IPS-18c (cell line): ENCODE data around the gene SCFD2.
"Not testable (repeated sequence)": the region's sequence is repeated elsewhere in the genome, so short reads cannot be mapped to it uniquely, and the experiment has no call there.

Experiments
- H3K4me3 ChIP-seq: 2 replicates; pipeline ENCODE4 v1.7.0; 2013; ENCODE audit warnings: low read depth, mild to moderate bottlenecking, low read length, moderate library complexity; ENCODE audit not compliant: insufficient read depth
- H3K9me3 ChIP-seq: one replicate; pipeline ENCODE4 v1.6.1; 2013; ENCODE audit warnings: mild to moderate bottlenecking, low read length, moderate library complexity; ENCODE audit not compliant: control insufficient read depth, insufficient read depth

The SCFD2 gene

DNA sequence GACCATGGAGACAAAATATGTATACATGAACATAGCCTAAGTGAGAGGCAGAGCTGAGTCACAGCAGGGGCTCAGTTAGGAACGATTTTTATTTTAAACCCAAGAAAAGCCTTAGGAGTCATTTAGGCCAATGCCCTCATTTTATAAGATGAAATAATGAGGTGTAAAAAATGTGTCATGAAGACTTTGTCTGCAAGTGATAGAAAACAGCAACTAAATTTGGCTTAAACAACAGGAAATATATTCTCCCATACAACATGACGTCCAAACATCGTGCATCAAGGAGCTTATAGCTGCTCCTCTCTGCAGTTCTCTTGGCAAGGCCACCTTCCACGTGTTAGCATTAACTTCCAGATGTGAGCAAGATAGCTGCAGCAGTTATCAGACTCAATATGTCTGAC is 16.8 kb downstream of the SCFD2 start:
- Histone ChIP-seq H3K4me3 (no peak overlapping the region), H3K9me3 (no peaks in the 10 kb centered on the region)

DNA sequence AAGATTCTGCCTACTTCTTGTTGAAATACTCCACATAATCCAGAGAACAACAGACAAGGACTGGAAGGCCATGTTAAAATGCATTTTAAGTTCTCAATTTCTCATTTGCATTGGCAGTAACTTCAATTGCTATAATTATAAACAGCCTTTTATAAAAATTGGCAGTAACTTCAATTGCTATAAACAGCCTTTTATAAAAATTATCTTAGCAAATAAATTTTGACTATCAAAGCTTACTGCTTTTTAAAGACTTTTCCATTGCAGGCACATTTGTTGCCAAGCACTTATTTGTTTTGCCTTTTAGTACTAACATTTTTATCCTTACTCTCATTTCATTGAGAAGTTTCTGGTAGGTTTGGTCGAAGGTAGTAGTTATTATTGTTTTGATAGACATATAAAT is 17.8 kb downstream of the SCFD2 start:
- H3K4me3 ChIP-seq: no peak overlapping the region
- H3K9me3 ChIP-seq: no peaks in the 10 kb centered on the region

DNA sequence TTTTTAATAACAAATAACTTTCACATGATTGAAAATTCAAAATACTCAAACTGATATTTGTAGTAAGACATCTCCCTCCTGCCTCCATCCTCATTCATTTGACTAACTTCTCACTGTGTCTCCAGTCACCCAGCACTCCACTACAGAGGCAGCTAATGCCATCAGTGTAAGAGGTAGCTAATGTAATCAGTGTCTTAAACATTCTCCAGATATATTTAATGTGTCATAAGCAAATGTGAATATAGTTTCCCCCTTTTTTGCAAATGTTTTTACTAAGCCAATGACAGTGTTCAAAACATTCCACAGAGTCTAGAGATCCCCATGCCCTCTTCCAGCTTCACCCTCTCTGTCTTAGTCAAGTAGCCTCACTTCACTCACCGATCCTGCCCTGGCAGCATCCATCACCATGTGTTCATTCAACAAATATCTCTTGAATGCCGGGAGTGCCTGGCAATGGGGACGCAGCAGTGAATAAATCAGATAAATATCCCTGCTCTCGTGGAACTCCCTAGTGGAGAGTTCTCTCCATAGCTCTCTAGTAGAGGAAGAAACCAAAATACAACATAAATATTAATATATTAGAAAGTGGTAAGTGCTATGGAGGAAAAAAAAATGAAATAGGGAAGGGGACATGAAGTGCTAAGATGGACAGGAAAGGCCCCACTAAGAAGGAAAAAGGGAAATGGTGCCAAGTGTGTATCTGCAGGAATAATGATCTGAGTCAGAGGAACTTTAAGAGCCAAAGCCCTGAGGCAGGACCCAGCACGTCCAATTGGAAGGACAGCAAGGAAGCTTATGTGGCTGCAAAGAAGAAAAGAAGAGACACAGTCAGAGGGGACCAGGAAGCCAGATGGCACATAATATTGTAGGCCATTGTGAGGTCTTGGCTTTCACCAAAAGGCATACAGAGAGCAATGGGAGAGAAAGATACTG is 18.7 kb downstream of the SCFD2 start:
- Histone ChIP-seq H3K9me3 (no peaks in the 10 kb centered on the region), H3K4me3 (no peak overlapping the region)

DNA sequence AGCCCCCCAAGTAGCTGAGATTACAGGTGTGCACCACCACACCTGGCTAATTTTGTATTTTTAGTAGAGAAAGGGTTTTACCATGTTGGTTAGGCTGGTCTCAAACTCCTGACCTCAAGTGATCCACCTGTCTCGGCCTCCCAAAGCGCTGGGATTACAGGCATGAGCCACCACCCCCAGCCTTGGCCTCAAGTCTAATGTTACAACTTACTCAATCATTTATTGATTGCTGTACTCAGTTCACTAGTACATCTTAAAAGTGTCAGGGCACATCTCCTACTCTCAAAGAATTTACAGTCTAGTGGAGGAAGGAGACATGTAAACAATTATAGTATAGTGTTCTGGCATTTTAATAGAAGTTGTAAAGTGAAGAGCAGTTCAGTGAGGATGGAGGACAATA is 19.5 kb downstream of the SCFD2 start:
- H3K4me3 ChIP-seq: not testable (repeated sequence)

DNA sequence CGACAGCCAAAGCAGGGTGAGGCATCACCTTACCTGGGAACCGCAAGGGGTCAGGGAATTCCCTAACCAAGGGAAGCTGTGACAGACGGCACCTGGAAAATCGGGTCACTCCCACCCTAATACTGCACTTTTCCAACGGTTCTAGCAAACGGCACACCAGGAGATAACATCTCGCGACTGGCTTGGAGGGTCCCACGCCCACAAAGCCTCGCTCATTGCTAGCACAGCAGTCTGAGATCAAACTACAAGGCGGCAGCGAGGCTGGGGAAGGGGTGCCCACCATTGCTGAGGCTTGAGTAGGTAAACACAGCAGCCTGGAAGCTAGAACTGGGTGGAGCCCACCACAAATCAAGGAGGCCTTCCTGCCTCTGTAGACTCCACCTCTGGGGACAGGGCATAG is 25.7 kb downstream of the SCFD2 start:
- not testable (repeated sequence) for H3K4me3 ChIP-seq, H3K9me3 ChIP-seq

More for the DNA sequence above, 19.5 kb downstream of the SCFD2 start:
- H3K9me3 ChIP-seq: not testable (repeated sequence)

DNA sequence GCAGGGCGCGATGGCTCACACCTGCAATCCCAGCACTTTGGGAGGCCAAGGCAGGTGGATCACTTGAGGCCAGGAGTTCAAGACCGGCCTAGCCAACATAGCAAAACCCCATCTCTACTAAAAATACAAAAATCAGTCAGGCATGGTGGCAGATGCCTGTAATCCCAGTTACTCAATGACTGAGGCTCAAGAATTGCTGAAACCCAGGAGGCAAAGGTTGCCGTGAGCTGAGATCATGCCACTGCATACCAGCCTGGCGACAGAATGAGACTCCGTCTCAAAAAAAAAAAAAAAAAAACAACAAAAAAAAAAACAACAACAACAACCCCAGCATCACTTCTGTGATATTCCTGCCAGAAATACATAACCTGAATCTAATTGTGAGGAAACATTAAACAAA is 30.9 kb downstream of the SCFD2 start:
- H3K4me3 ChIP-seq, H3K9me3 ChIP-seq: not testable (repeated sequence)

DNA sequence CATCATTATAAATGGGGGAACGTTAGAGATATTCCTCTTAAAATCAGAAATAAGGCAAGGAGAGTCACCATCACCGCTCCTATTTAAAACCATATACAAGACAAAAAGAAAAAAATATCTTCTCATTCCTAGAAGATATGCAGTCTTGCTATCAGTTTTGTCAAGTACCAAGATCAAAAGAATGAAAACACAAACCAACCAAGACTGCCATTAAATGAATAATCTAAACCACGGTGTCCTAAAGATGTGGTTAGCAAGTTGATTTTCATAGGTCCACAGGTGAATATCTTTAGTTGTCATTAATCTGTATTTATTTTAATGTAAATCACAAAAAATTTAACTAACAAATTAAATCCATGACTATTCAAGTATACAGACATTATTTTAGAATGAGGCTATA is 39.3 kb downstream of the SCFD2 start:
- Histone ChIP-seq H3K9me3 (no peaks in the 10 kb centered on the region), H3K4me3 (no peak overlapping the region)

DNA sequence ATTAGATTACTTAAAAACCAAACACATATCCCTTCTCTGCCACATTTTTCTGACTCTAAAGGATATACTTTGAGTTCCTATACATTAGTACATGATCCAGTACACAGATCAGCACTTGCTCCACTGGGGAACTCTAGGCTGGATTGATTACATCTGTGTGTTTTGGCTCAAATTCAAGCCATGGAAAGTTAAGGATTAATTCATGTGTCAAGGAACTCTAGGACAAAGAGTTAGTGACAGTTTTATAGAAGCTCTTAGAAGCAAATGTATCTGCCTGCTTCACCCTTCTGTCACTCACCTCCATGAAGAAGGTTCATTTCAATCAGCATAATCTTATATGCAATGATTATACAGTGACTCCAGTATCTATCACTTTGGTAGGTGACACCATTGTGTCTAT is 43.2 kb downstream of the SCFD2 start:
- no peak overlapping the region for H3K4me3 ChIP-seq
- H3K9me3 ChIP-seq: no peaks in the 10 kb centered on the region

DNA sequence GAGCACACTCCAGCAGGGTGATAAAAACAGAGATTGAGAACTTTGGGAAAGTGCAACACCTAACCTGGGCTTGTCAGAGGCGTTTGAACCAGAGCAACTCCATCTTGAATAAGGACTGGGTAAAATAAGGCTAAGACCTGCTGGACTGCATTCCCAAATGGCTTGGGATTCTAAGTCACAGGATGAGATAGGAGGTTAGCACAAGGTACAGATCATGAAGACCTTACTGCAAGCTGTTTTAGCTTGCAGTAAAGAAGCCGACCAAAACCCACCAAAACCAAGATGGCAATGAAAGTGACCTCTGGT is 43.9 kb downstream of the SCFD2 start:
- no peak overlapping the region for H3K4me3 ChIP-seq
- H3K9me3 ChIP-seq: no peaks in the 10 kb centered on the region

DNA sequence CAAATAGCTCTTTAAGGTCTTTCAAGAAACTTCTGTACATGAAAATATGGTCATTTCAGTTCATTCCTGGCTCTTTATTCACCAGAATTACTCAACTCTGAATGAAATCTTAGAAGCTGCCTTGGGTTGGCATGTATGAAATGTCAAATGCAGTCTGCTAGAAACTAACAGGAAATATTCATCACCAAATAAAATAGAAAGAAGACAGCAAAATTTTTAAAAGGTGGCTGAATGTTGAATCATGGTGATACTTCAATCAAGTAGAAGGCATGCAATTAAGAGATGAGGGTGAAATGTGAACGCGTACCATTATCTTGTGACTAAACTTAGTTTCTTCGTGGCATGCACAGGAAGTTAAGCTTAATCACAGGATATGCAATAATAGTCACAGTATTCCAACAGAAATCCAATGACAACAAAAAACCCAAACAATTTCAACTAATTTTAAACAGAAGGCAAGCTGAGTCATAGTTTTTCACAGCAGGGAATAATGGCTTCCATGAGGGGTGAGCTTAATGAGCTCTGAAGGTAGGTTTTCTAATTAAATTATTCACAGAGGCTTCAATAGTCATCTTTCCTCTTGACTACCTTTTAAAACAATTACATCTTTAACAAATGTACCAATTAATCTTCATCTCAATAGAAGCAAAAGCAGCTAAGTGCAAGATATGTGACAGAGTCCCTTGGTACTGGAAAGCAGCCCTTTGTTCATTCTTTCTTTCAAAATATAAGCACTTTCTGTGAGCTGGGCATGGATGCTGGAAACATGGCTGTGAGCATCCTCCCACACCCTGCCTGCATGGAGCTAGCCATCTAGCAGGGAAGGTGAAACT is 44.5 kb downstream of the SCFD2 start:
- no peak overlapping the region for H3K4me3 ChIP-seq
- no peaks in the 10 kb centered on the region for H3K9me3 ChIP-seq

DNA sequence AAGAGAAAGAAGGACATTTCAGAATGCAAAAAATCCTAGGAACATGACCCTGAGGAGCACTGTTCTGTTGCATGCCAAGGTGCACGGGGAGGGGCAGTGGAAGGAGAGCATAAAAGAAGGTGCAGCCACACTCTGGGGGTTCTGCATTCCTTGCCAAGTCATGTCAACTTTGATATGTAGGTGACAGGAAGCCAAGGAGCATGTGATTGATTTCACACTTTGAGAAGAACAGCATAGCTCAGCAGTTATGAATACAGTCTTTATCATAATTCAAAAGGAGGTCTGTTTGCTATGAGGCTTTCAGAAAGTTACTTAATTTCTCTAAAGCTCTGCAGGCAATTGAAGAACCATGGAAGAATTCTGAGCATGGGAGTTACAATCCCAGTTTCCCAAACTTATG is 50.6 kb downstream of the SCFD2 start:
- H3K4me3 ChIP-seq: no peak overlapping the region
- no peaks in the 10 kb centered on the region for H3K9me3 ChIP-seq

DNA sequence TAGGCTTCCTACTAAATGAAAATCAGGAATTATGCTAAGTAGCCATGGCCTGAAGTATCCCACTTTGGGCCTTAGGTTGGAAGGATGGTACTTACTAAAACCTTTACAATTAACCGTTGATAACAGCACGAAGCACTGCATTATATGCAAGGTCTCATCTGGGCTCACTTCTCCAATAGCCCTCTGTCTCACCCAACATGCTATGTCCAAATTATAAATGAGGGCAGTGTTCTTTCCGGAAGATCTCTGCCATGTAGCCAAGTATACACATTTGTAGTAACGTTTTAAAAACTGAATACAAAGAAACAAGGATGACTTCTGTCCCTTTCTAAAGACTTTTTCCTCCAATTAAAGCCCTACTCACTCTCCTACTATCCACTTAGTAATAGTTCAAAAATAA is 51.6 kb downstream of the SCFD2 start:
- no peaks in the 10 kb centered on the region for H3K9me3 ChIP-seq
- no peak overlapping the region for H3K4me3 ChIP-seq

DNA sequence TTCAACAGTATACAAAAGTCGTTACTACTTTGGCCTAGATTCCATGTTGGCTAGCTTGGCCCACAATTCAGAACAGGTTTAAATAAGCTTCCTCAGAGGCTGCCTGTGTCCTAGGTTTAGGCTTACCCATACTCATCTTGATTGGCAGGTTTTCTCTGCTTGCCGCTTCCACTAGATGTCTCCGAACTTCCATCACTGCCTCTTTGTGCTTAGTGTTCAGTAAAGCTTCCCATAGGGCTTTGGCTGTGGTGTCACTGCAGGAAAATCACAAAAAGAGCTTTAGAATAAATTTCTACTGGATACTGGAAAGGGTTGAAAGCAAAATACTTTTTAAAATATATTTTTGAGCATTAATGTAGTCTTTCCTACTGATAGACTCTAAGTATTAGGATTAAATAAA is 52.4 kb downstream of the SCFD2 start:
- Histone ChIP-seq H3K4me3 (no peak overlapping the region), H3K9me3 (no peaks in the 10 kb centered on the region)

DNA sequence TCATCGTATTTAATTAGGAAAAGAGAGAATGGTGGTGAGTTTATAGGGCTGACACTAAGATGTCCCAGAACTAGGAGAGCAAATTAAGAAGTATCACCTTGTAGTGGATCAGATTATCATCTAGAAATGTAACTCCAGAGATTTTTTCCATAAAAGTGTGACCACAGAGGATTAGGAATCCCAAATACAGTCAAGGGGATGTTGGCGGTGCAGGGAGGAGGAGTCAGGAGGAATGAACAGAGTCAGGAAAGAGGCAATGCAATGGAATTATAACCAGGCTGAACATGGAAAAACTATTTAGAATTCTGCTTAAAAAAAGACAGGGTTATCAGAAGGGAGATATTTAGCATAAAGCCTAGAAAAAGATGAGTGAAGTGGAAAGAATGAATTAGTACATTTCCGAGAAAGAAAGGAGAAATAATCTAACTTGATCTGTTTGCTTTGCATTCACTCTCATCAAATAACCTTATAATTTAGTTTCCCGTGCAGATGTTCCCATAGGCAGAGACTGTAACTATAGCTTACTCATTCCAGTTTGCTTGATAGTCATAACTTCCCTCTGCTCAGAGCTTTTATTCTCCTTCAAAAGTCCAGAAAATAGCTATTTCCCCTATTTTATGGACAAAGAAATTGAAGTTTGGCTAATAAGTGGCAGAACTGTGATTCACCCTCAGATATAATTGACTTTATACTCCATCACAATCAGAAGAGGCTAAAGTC is 56.4 kb downstream of the SCFD2 start:
- no peaks in the 10 kb centered on the region for H3K9me3 ChIP-seq
- no peak overlapping the region for H3K4me3 ChIP-seq

DNA sequence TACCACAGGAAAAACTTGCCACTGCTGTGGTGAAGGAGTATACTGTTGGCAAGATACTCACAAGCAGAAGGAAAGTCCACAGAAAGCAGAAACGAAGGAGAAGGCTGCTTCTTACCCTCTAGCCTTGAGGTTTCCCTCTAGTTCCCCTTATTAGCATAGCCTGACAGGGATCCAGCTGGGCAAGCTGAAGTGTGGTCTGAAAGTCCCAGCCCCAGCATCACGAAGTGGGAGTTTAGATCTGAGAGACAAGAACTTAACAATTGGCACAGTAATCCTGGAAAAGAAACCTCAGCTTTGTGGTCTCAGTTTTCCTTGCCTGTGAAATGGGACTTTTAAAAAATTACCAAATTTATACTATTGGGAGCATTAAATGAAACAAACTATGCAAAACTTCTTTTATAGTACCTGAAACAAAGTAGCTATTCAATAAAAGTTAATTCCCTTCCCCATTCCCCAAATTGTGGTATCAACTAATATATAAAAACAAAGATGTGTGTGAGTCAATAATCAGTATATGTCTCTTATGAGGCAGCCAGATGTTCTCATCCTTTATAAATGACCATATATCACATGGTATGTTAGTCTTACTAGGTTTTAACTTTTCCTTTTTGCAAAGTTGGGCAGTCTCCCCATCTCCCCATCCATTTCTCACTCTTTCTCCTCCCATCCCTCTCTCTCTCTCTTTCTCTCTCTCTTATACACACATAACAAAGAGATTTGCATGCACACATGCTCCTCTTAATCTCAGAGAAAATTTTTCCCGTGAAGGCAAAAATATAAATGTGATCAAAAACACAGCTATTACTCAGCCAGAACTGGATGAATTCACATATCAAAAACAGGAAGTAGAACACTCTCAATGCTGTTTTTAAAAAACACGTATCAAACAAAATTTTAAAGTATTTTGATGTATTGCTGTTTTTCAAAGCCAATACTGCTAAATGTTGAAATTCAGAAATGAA is 57.8 kb downstream of the SCFD2 start:
- Histone ChIP-seq H3K9me3 (no peaks in the 10 kb centered on the region), H3K4me3 (no peak overlapping the region)

DNA sequence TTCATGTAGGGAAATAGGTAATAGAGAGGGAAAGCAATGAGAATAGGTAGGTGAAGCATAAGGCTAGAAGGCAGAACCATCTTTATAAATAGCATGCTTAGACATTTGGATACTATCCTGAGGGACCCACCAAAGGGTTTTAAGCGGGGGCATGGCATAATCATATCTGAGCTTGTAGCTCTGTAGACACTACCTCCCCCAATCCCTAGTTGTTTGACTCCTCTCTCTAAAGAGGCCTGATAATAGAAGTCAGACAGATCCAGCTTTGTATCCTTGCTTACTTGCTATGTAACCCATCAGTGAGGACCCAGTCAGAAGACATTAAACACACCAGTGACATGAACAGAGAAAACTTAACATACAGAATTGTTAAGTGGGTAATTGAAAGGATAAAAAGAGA is 58.7 kb downstream of the SCFD2 start:
- no peaks in the 10 kb centered on the region for H3K9me3 ChIP-seq
- no peak overlapping the region for H3K4me3 ChIP-seq

DNA sequence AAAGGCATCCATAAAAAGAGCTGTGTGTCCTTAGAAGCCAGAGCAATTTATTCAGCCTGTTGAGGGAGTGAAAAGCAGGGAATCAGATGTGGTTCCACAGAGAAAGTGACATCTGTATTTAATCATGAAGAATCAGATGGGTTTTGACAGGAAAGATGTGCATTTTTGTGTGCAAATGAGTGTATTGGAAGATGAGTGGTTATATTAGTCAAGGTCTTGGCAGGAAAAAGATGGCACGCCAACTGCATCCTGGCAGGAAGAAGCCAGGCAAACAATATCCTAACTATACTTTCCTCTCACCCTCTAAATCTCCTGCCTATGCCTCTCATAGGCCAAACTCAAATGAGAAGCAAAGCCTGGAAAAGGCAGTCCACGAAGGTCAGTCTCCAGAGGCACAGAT is 59.1 kb downstream of the SCFD2 start:
- Histone ChIP-seq H3K9me3 (no peaks in the 10 kb centered on the region), H3K4me3 (no peak overlapping the region)
